GM18868 (cell line): ENCODE measurements around the gene TXLNB.
"Not testable (repeated sequence)": the region's sequence is repeated elsewhere in the genome, so short reads cannot be mapped to it uniquely, and the experiment has no call there.

Source experiments
- ATAC-seq: cut with Tn5 transposase; IDR thresholded peaks from one replicate; pipeline ENCODE4 v1.9.1; 2021; ENCODE audit warnings: mild to moderate bottlenecking, moderate library complexity; ENCODE audit not compliant: unreplicated experiment

Gene TXLNB

GRCh38 chr6:139313229-139313628 is 21.4 kb upstream of the TXLNB start:
- no peak for ATAC-seq

- ATAC-seq = no peak
Observed at GRCh38 chr6:139311831-139312230, 20.0 kb upstream of the TXLNB start.

DNA sequence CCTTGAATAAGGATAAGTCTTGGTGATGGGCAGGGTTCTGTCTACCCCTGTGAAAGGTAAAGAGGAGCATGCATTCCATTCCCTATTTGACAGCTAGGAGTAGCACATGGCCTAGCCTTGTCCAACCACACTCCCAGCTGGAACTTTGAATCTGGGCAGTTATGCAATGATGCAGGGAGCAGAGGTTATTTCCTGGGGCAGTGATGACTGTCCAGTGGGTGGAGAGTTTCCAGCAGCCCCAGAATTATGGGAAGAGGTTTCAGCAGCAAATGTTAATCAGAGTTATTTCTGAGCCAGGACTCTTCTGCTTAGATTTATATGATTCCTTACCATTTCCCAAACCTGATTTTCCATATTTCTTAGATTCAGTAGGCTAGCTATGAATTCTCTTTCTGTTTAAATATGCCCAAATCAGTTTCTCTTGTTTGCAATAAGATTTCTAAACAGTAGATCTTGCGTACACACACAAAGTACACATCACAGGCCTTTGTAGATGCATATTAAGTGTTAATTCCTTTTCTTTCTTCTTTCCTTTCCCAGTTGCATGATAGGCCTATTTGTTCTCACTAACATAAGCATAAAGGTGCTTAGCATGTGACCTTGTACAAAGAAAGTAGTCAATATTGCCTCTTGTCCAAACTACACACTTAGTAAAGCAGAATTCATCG is 17.3 kb upstream of the TXLNB start:
- ATAC-seq = no peak

DNA sequence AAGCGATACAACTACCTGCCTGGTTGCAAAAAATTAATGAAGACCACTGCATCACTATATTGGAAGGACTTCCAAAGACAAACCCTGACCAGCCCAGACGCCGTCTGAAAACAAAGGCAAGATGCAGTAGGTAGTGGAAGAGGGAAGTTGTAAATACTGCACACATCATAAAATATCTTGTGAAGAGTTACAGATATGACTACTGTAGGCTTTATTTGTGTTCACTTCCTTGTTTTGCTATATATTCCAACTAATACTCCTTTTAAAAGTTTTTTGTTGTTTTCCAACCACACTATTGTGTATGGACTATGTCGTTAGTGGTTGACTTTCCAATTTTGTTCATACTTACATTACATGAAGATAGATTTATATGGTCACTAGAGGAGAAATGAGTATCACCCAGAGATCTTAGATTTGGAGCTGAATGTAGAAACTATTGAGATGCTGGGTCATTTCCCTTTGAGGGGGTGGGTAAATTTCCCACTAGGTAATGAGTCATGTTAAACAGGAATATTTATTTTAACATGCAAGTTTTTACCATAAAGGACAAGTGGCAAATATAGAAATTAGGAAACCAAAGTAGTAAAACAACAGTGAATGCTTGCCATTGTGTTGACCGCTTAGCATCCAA is 16.6 kb upstream of the TXLNB start:
- ATAC-seq = peak; percentile 95

- ATAC-seq = no peak
Observed at GRCh38 chr6:139306291-139306981, 14.6 kb upstream of the TXLNB start.

DNA sequence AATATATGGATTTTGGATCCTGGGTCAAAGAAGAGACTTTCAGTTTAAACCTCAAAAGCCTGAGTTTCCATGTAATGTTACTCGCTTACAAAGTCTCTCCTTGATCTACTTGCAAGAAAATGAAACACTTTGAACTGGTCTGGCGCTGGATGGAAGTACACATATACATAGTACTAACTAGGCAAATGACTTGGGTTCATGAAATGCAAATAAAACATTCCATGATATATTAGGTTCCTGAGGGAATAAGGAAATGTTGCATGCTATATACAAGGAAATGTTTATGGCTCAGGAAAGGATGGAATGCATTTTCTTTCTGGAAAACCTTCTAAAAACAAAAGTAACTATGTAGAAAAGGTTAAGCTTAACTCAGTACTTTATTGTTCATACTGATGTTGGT is 11.4 kb upstream of the TXLNB start:
- ATAC-seq = no peak

GRCh38 chr6:139297921-139298320 is 6.1 kb upstream of the TXLNB start:
- no peak for ATAC-seq

GRCh38 chr6:139296927-139297326 is 5.1 kb upstream of the TXLNB start:
- no peak for ATAC-seq

DNA sequence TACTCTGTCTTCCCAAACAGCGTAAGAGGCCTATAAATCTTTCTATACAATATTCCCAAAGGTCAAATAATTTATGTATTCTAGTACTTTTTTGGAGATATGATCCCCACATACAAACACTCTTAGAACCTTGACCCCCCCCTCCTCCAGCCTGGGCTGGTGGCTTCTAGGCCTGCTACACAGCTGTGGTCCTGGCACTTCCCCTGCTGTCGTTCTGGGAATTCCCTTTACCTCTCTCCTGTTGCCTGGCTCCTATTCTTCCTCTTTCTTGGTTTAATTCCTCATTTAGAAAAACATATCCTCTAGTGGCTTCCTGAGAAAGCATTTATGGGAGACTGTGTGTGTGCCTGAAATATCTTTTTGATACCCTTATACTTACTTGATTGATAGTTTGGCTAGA is 4.1 kb upstream of the TXLNB start:
- ATAC-seq = no peak

DNA sequence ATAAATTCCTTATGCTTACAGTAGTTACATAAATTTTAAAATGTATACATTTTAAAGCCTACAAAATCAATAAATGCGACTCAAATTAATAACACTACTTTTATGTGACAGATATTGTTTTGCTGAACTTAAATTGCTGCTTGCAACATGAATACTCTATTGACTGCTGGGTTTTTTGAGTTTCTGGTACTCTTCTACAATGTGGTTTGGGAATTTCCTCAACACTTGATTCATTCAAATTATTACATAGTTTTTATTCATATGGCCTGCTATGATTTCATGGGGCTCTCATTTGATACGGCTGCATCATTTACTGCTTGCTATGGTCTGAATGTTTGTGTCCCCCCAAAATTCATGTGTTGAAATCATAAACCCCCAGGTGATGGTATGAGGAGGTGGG is 2.3 kb upstream of the TXLNB start:
- no peak for ATAC-seq

DNA sequence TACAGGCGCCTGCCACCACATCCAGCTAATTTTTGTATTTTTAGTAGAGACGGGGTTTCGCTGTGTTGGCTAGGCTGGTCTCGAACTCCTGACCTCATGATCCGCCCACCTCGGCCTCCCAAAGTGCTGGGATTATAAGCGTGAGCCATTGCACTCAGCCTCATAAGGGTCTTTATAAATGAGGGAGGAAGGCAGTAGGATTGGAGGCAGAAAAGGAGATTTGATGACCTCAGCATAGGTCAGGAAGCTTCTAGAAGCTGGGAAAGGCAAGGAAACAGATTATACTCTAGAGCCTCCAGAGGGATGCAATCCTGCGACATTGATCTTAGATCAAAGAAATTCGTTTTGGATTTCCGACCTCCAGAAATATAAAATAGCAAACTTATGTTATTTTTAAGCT is 1.4 kb upstream of the TXLNB start:
- ATAC-seq = not testable (repeated sequence)

DNA sequence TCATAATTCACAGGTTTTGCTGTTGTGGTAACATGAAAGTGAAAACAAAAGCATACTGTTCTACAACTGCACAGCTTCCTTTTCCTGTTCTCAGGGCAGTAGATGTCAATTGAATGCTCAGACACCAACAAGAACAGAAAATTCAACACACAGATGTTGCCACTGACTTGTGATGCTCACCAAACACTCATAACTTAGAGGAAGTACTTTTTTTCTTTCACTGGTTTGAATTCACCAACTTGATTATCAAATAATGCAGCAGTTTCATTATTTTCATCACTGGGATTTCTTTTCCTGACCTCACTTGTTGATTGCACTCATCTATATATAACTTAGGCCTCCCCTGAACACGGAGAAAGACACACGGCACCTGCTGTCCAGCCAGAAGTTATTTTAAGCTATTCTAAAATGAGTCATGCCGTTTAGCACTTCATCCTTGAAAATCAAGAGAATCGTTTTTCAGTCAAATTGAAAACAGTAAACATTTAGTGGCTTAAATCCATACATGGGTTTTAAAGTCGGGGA is 949 bp downstream of the TXLNB start:
- peak; percentile 76 for ATAC-seq

DNA sequence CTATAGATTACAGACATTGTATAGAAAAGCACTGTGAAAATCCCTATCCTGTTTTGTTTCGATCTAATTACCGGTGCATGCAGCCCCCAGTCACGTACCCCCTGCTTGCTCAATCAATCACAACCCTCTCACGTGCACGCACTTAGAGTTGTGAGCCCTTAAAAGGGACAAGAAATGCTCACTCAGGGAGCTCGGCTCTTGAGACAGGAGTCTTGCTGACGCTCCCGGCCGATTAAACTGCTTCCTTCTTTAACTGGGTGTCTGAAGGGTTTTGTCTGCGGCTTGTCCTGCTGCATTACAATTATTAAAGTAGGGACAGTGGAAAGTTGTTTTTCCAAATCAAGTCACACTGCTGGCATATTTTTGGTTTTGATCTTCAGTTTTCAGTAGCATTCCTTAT is 2.6 kb downstream of the TXLNB start:
- no peak for ATAC-seq

DNA sequence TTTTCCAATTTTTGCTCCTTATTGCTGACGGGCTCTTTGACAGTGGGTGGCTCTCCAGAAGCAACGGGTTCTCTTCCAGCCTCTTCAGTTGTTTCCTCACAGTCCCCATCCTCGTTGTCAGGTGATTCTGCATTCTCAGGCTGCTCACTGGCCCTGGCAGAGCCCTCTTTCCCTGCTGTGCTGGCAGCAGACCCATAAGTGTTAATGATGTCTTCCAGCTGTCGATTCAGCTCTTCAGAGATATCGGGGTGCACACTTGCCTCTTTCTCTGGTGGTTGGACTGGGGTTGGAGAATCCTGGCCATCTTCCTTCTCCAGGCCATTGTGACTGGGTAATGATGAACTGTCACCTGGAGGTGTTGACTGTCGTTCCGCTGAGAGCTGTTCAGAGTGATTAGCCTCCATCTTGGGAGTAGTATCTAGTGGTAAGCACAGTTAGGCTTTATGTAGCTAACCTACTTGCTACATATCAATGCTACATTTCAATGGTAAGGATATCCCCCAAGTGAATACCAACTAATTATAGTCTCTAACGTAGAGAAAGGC is 3.2 kb downstream of the TXLNB start:
- ATAC-seq = no peak

- ATAC-seq = peak; percentile 28
Observed at GRCh38 chr6:139287868-139288267, 3.9 kb downstream of the TXLNB start.

DNA sequence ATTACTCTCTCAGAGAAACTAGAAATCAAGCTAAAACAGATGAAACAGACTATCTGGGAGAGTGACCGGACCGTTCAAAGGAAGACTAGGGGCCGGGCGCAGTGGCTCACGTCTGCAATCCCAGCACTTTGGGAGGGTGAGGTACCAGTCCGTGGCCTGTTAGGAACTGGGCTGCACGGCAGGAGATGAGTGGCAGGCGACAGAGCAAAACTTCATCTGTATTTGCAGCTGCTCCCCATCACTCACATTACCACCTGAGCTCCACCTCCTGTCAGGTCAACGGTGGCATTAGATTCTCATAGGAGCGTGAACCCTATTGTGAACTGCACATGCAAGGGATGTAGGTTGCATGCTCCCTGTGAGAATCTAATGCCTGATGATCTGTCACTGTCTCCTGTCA is 5.4 kb downstream of the TXLNB start:
- not testable (repeated sequence) for ATAC-seq

- no peak for ATAC-seq
Observed at GRCh38 chr6:139285590-139285989, 6.2 kb downstream of the TXLNB start.

GRCh38 chr6:139284789-139285188 is 7.0 kb downstream of the TXLNB start:
- ATAC-seq = no peak

- no peak for ATAC-seq
Observed at GRCh38 chr6:139282684-139283083, 9.1 kb downstream of the TXLNB start.

DNA sequence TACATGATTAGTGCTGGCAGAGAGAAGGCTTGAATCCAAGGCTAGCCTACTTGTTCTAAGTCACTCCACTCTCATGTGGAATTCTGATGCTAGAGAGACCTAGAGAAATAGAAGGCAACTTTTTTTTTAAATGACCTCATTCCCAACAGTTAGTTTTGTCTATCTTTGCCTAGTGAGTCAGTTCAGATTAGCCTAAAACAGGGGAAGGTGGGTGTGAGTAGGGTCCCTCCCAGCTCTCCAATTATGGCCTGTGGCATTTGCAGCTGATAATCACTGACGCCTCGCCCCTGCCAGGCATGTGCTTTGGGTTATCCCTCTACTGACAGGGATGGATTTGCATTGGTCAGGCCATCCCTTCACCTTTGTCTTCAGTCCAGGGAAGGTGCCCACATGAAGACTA is 13.6 kb downstream of the TXLNB start:
- ATAC-seq = no peak

DNA sequence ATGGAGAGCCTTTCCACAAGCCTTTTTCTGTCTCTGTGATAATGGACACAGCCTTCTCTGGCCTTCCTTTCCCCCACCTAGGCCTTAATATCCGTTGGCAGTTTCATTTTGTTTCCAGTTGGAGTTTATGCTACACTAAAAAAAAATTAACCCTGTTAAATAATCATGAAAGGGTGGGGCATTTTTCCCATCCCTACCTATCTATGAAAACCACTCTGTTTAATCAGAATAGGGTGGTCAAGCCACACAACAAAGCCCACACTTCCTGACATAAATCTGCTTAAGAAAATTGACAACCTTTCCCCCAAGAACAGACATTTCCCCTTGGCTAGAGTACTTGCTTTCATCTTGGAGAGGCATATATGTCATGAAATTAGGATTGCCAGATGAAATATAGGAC is 14.2 kb downstream of the TXLNB start:
- ATAC-seq = no peak

DNA sequence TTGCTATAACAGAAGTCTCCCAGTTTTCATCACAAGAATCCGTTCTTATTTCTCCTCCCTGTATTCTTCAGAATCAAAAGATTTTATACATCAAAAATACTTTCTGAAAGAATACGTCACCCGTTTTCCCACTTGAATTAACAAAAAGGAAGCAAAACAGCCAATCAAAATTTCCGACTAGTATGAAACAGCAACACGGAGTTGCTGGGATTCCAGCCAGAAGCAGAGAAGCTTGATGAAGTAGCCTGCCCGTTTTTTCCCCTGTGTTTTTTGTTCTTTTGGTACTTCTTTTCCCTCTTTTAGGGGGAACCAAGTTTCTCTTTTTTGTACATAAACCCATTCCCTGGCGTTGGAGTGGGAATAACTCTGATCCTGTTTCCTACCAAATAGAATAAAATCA is 14.6 kb downstream of the TXLNB start:
- no peak for ATAC-seq
